HAP-1 (cell line): ENCODE results near the gene SAFB.

Experiments
- DNase-seq, 2 experiments: peaks; one replicate each; pipeline ENCODE4 v3.0.0-alpha.2; 2016 to 2020; ENCODE audit warnings: low spot score in 2 of 2
- H3K27me3 ChIP-seq: fragments of 250-450 bp; sonication (Bioruptor Pico); 2 replicates; pipeline ENCODE4 v1.5.1; 2020; ENCODE audit warnings: low read depth, mild to moderate bottlenecking, moderate library complexity
- H3K36me3 ChIP-seq: fragments of 250-450 bp; sonication (Bioruptor Pico); replicated peaks from 2 replicates; pipeline ENCODE4 v1.5.1; 2020; ENCODE audit warnings: mild to moderate bottlenecking
- H3K4me1 ChIP-seq: fragments of 250-450 bp; sonication (Bioruptor Pico); 2 replicates; pipeline ENCODE4 v1.5.1; 2020; ENCODE audit warnings: mild to moderate bottlenecking
- H3K4me3 ChIP-seq: fragments of 250-450 bp; sonication (Bioruptor Pico); 2 replicates; pipeline ENCODE4 v1.5.1; 2020; ENCODE audit warnings: mild to moderate bottlenecking, moderate library complexity
- H3K9me3 ChIP-seq: fragments of 250-450 bp; sonication (Bioruptor Pico); 2 replicates; pipeline ENCODE4 v1.5.1; 2020; ENCODE audit warnings: mild to moderate bottlenecking, moderate library complexity
- in situ Hi-C: fragments of 300-500 bp; cut with MboI; formaldehyde crosslinking; loops from 3 replicates; pipeline ENCODE4 v1.14.3; 2020; ENCODE audit warnings: low sequenced_read_pairs, inconsistent platforms, mixed read lengths

SAFB gene

DNA sequence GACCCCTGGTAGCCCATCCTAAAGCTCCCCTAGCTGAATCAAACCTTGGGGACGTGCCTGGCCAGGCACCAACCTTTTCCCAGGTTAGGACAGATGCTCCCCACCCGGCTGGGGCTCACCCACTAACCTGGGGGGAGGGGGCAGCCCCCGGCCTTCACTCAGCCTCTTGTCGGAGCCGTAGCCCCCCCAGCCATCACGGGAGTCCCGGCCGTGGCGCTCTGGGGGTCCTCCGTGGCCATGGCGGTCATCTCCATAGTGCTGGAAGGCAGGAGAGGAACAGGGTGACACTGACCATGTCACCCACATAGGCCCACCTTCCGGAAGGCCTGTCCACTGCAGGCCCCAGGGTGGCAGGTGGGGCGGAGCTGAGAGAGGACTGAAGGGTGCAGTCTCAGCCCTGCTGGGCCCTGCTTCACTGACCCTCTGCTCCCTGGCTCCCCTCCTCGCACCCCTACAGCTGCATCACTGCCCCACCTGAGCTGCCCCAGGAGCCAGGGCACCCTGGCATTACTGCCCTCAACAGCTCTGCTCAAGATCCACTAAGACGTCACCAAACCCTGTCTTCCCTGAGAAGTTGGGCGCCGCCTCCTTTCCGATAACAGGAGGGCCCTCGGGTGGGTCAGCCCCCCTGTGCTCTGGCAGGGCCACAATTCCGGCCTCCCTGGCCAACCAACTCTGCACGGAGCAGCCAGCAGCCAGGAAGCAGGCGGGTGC is 32.6 kb upstream of the SAFB start:
- no peak for DNase-seq
- in situ Hi-C loops: no loop called here
- H3K4me3 ChIP-seq: no peak overlapping the region

DNA sequence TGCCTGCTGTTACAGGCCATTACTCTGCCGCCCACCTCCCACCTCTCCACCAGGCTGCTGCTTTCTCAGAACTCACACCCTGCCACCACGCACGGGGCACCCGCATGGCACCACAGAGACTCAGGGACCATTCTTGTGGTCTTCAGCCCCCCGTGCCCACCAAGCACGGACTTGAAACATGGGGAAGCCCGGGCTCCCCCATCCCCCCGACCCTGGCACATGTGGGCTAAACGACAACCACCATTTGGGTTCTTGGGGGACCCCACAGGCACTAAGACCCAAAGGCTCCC is 32.1 kb upstream of the SAFB start:
- DNase-seq: no peak
- peaks cover 86% of the 10 kb centered on the region for H3K36me3 ChIP-seq

More for the DNA sequence above, 32.6 kb upstream of the SAFB start:
- Histone ChIP-seq H3K4me1 (no peaks in the 10 kb centered on the region), H3K27me3 (no peaks in the 10 kb centered on the region), H3K9me3 (no peaks in the 10 kb centered on the region), H3K36me3 (peaks cover 85% of the 10 kb centered on the region)

GRCh38 chr19:5591476-5591875 is 31.4 kb upstream of the SAFB start:
- no peak overlapping the region for H3K4me3 ChIP-seq
- no peaks in the 10 kb centered on the region for H3K27me3 ChIP-seq
- no peaks in the 10 kb centered on the region for H3K9me3 ChIP-seq
- H3K4me1 ChIP-seq: no peaks in the 10 kb centered on the region
- in situ Hi-C loops: no loop called here
- no peak for DNase-seq
- peaks cover 88% of the 10 kb centered on the region for H3K36me3 ChIP-seq

More for the DNA sequence above, 32.1 kb upstream of the SAFB start:
- Histone ChIP-seq H3K4me3 (no peak overlapping the region), H3K4me1 (no peaks in the 10 kb centered on the region), H3K27me3 (no peaks in the 10 kb centered on the region), H3K9me3 (no peaks in the 10 kb centered on the region)
- in situ Hi-C loops: no loop called here

- no peaks in the 10 kb centered on the region for H3K9me3 ChIP-seq
- no peaks in the 10 kb centered on the region for H3K4me1 ChIP-seq
- H3K36me3 ChIP-seq: peaks cover 90% of the 10 kb centered on the region
- in situ Hi-C loops: no loop called here
- DNase-seq: no peak
- no peaks in the 10 kb centered on the region for H3K27me3 ChIP-seq
- no peak overlapping the region for H3K4me3 ChIP-seq
Observed at GRCh38 chr19:5592531-5593342, 30.1 kb upstream of the SAFB start.

- no peaks in the 10 kb centered on the region for H3K4me1 ChIP-seq
- peaks cover 91% of the 10 kb centered on the region for H3K36me3 ChIP-seq
- no peaks in the 10 kb centered on the region for H3K9me3 ChIP-seq
- in situ Hi-C loops: no loop called here
- no peaks in the 10 kb centered on the region for H3K27me3 ChIP-seq
- DNase-seq: no peak
- H3K4me3 ChIP-seq: no peak overlapping the region
Observed at GRCh38 chr19:5593343-5594255, 29.3 kb upstream of the SAFB start.

GRCh38 chr19:5594521-5594950 is 28.3 kb upstream of the SAFB start:
- H3K9me3 ChIP-seq: no peaks in the 10 kb centered on the region
- H3K4me3 ChIP-seq: no peak overlapping the region
- peaks cover 93% of the 10 kb centered on the region for H3K36me3 ChIP-seq
- no peaks in the 10 kb centered on the region for H3K4me1 ChIP-seq
- in situ Hi-C loops: no loop called here
- DNase-seq: no peak
- no peaks in the 10 kb centered on the region for H3K27me3 ChIP-seq

DNA sequence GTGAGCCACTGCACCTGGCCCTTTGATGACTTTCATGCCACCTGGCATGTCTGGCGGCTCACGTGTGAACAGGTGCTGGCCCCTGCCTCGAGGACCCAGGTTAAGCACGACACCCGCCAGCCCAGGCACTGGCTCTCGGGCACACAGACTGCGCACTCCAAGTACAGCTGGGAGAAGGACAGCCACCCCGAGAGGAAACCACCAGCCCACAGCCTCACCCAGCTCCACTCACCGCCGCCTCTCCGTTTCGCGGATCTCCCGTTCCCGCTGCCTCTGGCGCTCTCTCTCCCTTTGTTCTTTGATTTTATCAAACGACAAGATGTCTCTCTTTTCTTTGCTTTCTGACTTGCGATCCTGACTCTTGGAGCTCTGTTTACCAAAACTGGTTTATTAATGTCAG is 27.8 kb upstream of the SAFB start:
- H3K4me3 ChIP-seq: no peak overlapping the region
- peaks cover 95% of the 10 kb centered on the region for H3K36me3 ChIP-seq
- H3K9me3 ChIP-seq: no peaks in the 10 kb centered on the region
- H3K4me1 ChIP-seq: no peaks in the 10 kb centered on the region
- in situ Hi-C loops: no loop called here
- no peak for DNase-seq
- H3K27me3 ChIP-seq: no peaks in the 10 kb centered on the region

- in situ Hi-C loops: no loop called here
- Histone ChIP-seq H3K9me3 (no peaks in the 10 kb centered on the region), H3K36me3 (peaks cover 95% of the 10 kb centered on the region), H3K4me3 (no peak overlapping the region), H3K4me1 (no peaks in the 10 kb centered on the region), H3K27me3 (no peaks in the 10 kb centered on the region)
- DNase-seq: no peak
Observed at GRCh38 chr19:5595745-5596144, 27.1 kb upstream of the SAFB start.

DNA sequence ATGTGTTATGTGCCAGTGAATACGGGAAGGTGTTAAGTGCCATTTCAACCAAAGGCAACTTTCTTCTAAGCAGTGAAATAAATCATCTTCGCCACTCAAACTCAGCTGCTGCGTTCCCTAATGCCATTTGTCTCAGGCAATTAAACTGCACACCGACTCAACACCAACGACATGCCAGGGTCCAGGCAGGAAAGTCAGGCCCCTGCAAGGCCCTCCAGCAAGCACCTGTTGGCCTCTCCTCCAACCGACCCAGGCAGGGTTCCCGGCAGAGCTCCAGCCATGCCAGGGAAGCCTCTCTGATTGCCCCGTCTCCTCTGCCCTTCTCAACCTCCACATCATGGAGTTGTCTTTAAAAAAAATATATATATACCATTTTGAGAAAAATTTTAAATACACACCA is 22.1 kb upstream of the SAFB start:
- in situ Hi-C loops: no loop called here
- H3K4me3 ChIP-seq: no peak overlapping the region
- peaks cover 95% of the 10 kb centered on the region for H3K36me3 ChIP-seq

DNA sequence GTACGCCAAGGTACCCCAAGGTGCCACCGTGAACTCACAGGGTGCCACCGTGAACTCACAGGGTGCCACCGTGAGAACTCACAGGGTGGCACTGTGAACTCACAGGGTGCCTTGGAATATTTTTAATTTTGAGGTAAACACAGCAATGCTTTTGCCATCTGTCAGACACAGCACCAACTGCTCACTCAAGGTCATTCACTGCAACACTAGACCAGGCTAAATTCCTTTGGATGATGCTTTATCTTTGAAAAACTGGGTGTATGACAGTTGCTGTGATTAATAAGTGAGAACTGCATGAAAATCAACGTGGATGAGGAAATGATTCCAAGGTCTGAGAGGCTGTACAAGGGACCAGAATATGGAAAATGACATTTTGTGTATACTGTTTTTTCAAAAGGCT is 19.3 kb upstream of the SAFB start:
- no peak for DNase-seq
- H3K27me3 ChIP-seq: no peaks in the 10 kb centered on the region
- in situ Hi-C loops: no loop called here
- H3K36me3 ChIP-seq: peaks cover 95% of the 10 kb centered on the region
- no peaks in the 10 kb centered on the region for H3K4me1 ChIP-seq
- H3K4me3 ChIP-seq: no peak overlapping the region
- H3K9me3 ChIP-seq: no peaks in the 10 kb centered on the region

More for the DNA sequence above, 22.1 kb upstream of the SAFB start:
- no peaks in the 10 kb centered on the region for H3K9me3 ChIP-seq
- H3K4me1 ChIP-seq: no peaks in the 10 kb centered on the region
- DNase-seq: no peak
- no peaks in the 10 kb centered on the region for H3K27me3 ChIP-seq

- in situ Hi-C loops: no loop called here
- Histone ChIP-seq H3K9me3 (no peaks in the 10 kb centered on the region), H3K27me3 (no peaks in the 10 kb centered on the region), H3K4me3 (no peak overlapping the region), H3K36me3 (peaks cover 94% of the 10 kb centered on the region), H3K4me1 (no peaks in the 10 kb centered on the region)
- DNase-seq: no peak
Observed at GRCh38 chr19:5605362-5605761, 17.5 kb upstream of the SAFB start.

DNA sequence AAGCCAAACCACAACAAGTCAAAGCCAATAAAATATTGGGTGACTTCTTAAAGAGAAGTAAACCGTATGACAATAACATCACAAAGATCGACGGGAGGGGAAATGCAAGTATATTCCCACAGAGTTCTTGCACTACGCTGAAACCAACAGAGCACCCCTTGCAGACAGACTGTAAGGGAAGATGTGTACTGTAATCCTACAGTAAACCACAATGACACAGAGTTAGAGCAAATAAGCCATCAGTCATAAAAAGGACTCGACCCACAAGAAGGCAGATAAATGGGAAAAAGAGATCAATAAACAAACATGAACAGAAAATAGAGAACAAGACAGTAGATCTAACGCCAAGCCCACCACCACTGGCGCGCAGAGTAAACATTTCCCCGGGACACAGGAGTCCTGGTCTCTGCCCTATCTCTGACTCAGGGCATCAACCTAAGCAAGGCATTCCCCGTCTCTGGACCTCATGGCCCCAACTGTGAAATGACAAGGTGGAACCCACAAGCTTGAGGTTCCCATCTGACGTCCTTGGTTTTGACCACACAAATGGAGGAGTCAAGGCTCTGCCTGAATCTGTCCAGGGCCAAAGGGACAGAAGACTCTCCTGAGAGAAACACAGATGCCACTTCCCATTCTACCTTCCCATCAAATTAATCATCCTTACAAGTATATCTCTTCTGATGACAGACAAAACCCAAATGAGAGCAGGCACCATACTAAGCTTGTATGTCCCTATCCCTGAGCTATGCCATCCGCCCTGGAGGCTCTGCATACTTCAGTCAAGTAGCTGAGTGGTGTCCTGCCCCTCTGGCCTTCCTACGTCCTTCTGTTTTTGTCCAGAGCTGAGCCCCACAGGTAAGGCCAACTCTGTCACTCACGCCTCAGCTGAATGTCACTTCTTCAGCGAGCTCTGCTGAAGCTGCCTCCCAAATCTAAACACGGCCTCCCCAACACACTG is 15.3 kb upstream of the SAFB start:
- Histone ChIP-seq H3K4me3 (no peak overlapping the region), H3K27me3 (no peaks in the 10 kb centered on the region), H3K9me3 (no peaks in the 10 kb centered on the region), H3K4me1 (no peaks in the 10 kb centered on the region), H3K36me3 (peaks cover 92% of the 10 kb centered on the region)
- DNase-seq: no peak
- in situ Hi-C loops: no loop called here

DNA sequence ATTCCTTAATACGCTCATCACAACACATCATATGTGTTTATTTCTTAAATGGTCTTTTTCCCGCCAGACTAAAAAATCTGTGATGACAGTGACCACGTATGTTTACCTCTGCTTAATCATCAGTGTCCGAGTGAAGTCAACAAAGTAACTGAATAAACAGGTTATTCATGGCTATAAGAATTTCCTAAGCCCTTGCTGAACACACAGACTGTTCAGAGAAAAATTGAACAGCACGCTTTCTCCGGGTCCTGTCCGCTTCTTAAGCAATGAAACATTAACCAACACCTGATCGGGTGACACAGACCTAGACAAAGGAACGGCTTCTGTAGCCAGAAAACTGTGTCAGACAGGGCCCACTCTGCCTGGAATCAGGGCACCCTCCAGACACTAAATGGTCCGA is 14.6 kb upstream of the SAFB start:
- no peak for DNase-seq
- no peaks in the 10 kb centered on the region for H3K4me1 ChIP-seq
- H3K4me3 ChIP-seq: no peak overlapping the region
- in situ Hi-C loops: no loop called here
- peaks cover 92% of the 10 kb centered on the region for H3K36me3 ChIP-seq
- no peaks in the 10 kb centered on the region for H3K27me3 ChIP-seq
- no peaks in the 10 kb centered on the region for H3K9me3 ChIP-seq
